Measurements from ENCODE around the gene BTBD9. TPM values are rescaled to one million over a fixed set of nuclear protein-coding genes. Genes with fewer than 3 reads are reported as not detected.

The BTBD9 gene
- polyA plus RNA-seq (2011; rRNA removed), result 5.4 and 6.1 TPM in 2 replicates
- 12.9 and 17.1 TPM in 2 replicates for polyA minus RNA-seq (2011; rRNA and poly(A)+ RNA removed)

GRCh38 chr6:38639498-38640215 lies at the start of gene BTBD9:
Gene BTBD9 (minus strand): TSS chr6:38639929.
- H3K36me3 ChIP-seq (ENCODE audit: control insufficient read depth, insufficient read depth, low read length), result no peaks in the 10 kb centered on the region; the same call in 1 of the 2 replicates
- TF ChIP-seq, protein P1, sequence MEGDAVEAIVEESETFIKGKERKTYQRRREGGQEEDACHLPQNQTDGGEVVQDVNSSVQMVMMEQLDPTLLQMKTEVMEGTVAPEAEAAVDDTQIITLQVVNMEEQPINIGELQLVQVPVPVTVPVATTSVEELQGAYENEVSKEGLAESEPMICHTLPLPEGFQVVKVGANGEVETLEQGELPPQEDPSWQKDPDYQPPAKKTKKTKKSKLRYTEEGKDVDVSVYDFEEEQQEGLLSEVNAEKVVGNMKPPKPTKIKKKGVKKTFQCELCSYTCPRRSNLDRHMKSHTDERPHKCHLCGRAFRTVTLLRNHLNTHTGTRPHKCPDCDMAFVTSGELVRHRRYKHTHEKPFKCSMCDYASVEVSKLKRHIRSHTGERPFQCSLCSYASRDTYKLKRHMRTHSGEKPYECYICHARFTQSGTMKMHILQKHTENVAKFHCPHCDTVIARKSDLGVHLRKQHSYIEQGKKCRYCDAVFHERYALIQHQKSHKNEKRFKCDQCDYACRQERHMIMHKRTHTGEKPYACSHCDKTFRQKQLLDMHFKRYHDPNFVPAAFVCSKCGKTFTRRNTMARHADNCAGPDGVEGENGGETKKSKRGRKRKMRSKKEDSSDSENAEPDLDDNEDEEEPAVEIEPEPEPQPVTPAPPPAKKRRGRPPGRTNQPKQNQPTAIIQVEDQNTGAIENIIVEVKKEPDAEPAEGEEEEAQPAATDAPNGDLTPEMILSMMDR (IDR thresholded peaks at IDR 0.05; ENCODE audit: insufficient read depth, low read depth, low read length), result no peak
- ChIA-PET POLR2A (interaction anchor here (0.6 kb wide), 2 partner anchors 26 to 32 kb away, joined by 3 to 14 read pairs; no protein-coding TSS in a partner anchor), CTCF (interaction anchor here (0.6 kb wide), 1 partner anchor 71 kb away, joined by 4 read pairs; no protein-coding TSS in a partner anchor)
- peak; percentile 28 for DNase-seq (ENCODE audit: low read depth)
- H3K4me3 ChIP-seq (ENCODE audit: low read depth, low read length), result peak within 1 kb of the TSS; percentile 77
- H3K27me3 ChIP-seq (ENCODE audit: control insufficient read depth, insufficient read depth, low read length), result no peaks in the 10 kb centered on the region

GRCh38 chr6:38688579-38689087 lies 48.9 kb upstream of the BTBD9 start:
- POLR2A ChIA-PET, result no interaction called here
- CTCF ChIA-PET, result interaction anchor here (1.1 kb wide), 1 partner anchor 11 kb away, joined by 3 read pairs; no protein-coding TSS in a partner anchor
- Histone ChIP-seq H3K36me3 (ENCODE audit: control insufficient read depth, insufficient read depth, low read length) (peaks cover 1% of the 10 kb centered on the region; the same call in 1 of the 2 replicates), H3K4me3 (ENCODE audit: low read depth, low read length) (no peak overlapping the region), H3K27me3 (ENCODE audit: control insufficient read depth, insufficient read depth, low read length) (no peaks in the 10 kb centered on the region)
- TF ChIP-seq, protein P1 (IDR thresholded peaks at IDR 0.05; ENCODE audit: insufficient read depth, low read depth, low read length), result no peak
- DNase-seq (ENCODE audit: low read depth), result no peak

GRCh38 chr6:38687549-38687948 lies 47.8 kb upstream of the BTBD9 start:
- TF ChIP-seq, protein P1 (IDR thresholded peaks at IDR 0.05; ENCODE audit: insufficient read depth, low read depth, low read length), result no peak
- Histone ChIP-seq H3K27me3 (ENCODE audit: control insufficient read depth, insufficient read depth, low read length) (no peaks in the 10 kb centered on the region), H3K4me3 (ENCODE audit: low read depth, low read length) (no peak overlapping the region), H3K36me3 (ENCODE audit: control insufficient read depth, insufficient read depth, low read length) (peaks cover 1% of the 10 kb centered on the region; the same call in 1 of the 2 replicates)
- POLR2A ChIA-PET, result no interaction called here
- no peak for DNase-seq (ENCODE audit: low read depth)
- CTCF ChIA-PET, result no interaction called here

DNA sequence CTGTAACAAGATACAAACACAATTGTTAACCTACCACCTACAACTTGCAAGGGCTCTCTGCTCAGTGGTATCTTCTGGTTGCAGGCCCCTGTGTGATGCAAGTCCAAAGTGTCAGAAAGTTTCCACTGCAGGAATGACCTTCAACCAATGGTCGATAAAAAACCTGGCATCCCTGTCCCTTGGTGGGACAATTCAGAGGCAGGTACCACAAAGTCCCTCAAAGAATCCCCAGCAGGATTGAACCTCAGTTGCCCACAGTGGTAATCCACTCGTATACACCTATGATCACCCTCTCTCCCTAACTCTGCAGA lies 47.3 kb upstream of the BTBD9 start:
- no peak overlapping the region for H3K4me3 ChIP-seq (ENCODE audit: low read depth, low read length)
- POLR2A ChIA-PET, result no interaction called here
- peaks cover 1% of the 10 kb centered on the region; the same call in 1 of the 2 replicates for H3K36me3 ChIP-seq (ENCODE audit: control insufficient read depth, insufficient read depth, low read length)
- no peaks in the 10 kb centered on the region for H3K27me3 ChIP-seq (ENCODE audit: control insufficient read depth, insufficient read depth, low read length)
- CTCF ChIA-PET, result no interaction called here
- DNase-seq (ENCODE audit: low read depth), result no peak
- TF ChIP-seq, protein P1 (IDR thresholded peaks at IDR 0.05; ENCODE audit: insufficient read depth, low read depth, low read length), result no peak

DNA sequence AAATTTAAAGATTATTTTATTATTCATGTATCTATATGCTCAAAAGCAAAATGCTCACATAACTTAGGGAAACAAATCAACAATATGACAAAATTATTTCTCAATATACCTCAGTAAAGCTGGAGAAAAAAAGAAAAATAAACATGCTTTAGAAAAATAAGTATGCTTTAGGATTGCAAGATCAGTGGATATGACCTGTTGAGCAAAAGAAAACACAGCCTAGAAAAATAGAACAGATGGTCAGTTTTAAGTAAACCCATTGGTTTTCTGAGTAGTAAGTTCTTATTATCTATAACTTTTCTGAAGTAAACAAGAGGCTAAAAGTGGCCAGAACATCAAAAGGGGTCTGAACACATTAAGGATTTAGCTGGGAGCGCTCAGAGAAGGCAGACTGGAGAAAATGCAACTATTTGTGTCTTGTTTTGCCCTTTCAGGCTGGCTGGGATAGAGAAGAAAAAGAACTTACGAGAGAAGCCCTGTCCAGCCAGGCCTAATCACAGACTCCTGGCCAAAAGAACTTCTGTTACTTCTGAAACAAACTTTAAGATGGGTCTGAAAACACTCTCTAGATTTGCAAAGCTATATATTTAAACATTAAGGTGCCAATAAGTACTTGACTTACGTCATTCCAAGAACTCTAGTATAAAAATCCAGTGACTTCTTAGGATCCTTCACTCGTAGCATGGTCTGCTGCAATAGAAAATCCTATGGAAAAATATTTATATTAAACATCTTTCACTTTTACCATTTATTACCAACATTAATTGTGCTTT lies 46.7 kb upstream of the BTBD9 start:
- TF ChIP-seq, protein P1 (IDR thresholded peaks at IDR 0.05; ENCODE audit: insufficient read depth, low read depth, low read length), result no peak
- CTCF ChIA-PET, result interaction anchor here (0.6 kb wide), 1 partner anchor 1320 kb away, joined by 3 read pairs; no protein-coding TSS in a partner anchor
- Histone ChIP-seq H3K27me3 (ENCODE audit: control insufficient read depth, insufficient read depth, low read length) (no peaks in the 10 kb centered on the region), H3K4me3 (ENCODE audit: low read depth, low read length) (no peak overlapping the region), H3K36me3 (ENCODE audit: control insufficient read depth, insufficient read depth, low read length) (peaks cover 2% of the 10 kb centered on the region; the same call in 1 of the 2 replicates)
- no peak for DNase-seq (ENCODE audit: low read depth)
- POLR2A ChIA-PET, result no interaction called here

Data from BJ (cell line).